HG03108 (cell line): ENCODE results near the gene CMTM4.
A peak's percentile ranks its signal among the peaks of the same experiment; 100 is the strongest.
"Not testable (repeated sequence)": the region's sequence is repeated elsewhere in the genome, so short reads cannot be mapped to it uniquely, and the experiment has no call there.

Source experiments
- ATAC-seq: cut with Tn5 transposase; IDR thresholded peaks from one replicate; pipeline ENCODE4 v1.9.1; 2021; ENCODE audit warnings: moderate library complexity; ENCODE audit not compliant: unreplicated experiment

Gene CMTM4

DNA sequence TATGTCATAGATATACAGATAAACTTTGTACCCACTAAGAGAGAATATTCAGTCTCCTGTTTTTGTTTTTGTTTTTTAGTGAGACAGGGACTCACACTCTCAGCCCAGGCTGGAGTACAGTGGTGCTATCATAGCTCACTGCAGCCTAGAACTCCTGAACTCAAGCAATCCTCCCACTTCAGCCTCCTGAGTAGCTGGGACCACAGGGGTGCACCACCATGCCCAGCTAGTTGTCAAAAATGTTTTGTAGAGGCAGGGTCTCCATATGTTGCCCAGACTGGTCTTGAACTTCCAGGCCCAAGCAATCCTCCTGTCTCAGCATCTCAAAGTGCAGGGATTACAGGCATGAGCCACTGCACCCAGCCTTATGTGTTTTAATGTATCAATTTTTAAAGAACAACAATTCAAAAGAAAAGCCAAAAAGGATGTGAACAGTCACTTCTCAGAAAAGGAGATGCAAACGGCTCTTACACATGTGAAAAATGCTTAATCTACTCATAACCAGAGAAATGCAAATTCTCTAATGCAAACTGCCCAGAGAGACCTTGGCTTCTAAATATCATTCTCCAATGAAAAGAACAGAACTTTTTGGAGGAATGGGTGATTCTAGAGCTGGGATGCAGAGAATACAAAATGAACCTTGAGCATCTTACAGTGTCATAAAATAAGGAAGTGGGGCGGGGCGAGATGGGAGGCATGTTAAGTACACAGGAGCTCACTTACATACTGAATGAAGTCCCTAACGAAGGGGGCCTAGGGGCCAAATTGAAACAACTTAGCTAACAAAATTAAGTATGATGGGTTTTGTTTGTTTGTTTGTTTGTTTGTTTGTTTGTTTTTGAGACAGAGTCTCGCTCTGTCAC is 99.3 kb downstream of the CMTM4 start:
- ATAC-seq = no peak

DNA sequence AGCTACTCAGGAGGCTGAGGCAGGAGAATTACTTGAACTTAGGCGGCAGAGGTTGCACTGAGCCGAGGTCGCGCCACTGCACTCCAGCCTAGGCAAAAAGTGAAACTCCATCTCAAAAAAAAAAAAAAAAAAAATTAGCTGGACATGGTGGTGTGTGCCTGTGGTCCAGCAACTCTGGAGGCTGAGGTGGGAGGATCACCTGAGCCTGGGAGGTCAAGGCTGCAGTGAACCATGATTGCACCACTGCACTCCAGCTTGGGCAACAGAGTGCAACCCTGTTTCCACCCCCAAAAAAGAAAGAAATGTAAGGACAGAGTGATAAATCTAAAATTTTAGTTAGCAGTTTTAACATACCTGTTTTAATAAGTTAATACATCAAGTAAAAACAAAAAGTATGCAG is 100.0 kb downstream of the CMTM4 start:
- not testable (repeated sequence) for ATAC-seq

DNA sequence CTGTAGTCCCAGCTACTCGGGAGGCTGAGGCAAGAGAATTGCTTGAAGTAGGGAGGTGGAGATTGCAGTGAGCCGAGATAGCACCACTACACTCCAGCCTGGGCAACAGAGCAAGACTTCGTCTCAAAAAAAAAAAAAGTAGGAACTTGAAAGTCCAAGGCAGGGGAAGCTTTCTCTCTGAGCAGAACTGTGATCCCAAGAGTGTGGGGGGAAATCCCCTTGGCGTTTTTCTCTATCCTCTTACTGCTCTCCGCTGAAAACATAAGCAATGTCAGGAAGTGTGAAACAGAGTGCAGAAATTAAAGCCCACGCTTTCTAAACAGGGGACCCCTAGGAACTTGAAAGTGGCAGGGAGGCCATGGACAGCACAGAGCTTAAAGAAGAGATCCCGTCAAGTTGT is 101.8 kb downstream of the CMTM4 start:
- no peak for ATAC-seq

DNA sequence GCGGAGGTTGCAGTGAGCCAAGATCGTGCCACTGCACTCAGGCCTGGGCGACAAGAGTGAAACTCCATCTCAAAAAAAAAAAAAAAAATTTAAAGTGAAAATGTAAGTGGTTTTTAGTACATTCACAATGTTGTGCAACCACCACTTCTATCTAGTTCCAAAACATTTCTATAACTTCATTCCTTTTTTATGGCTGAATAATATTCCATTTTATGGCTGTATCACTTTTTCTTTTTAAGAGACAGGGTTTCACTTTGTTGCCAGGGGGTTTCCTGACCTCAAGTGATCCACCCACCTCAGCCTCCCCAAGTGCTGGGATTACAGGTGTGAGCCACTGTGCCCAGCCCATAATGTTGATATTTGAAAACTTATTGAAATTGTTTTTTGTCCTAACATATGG is 103.7 kb downstream of the CMTM4 start:
- ATAC-seq = no peak

DNA sequence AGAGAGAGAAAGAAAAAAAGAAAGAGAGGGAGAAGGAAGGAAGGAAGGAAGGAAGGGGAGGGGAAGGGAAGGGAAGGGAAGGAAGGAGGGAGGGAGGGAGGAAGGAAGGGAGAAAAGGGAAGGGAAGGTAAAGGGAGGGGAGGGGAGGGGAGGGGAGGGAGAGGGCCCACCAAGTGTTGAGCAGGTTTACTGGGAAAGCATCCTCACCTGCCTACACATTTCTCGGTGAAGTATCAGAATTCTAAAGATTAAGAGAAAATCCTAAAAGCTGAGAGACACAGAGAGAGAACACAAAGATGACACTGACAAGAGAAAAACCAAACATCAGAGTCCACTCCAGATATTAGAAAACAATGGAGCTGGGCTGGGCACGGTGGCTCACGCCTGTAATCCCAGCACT is 104.3 kb downstream of the CMTM4 start:
- no peak for ATAC-seq

DNA sequence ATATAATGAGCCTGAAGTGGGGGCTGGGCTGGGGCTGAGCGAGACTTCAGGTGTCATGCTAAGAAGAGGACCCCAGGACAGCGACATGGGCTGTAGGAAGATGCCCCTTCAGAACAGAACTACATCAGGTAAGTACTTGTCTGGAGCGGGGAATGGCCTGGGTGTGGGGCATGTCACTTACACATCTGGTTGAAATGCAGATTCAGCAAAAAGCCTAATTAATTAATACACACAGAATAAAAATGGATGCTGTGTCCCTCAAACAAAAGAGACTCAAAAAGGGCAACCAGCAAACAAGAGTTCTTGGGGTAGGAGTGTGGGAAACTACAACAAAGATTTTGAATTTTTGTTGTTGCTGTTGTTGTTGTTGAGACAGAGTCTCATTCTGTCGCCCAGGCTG is 105.5 kb downstream of the CMTM4 start:
- no peak for ATAC-seq

DNA sequence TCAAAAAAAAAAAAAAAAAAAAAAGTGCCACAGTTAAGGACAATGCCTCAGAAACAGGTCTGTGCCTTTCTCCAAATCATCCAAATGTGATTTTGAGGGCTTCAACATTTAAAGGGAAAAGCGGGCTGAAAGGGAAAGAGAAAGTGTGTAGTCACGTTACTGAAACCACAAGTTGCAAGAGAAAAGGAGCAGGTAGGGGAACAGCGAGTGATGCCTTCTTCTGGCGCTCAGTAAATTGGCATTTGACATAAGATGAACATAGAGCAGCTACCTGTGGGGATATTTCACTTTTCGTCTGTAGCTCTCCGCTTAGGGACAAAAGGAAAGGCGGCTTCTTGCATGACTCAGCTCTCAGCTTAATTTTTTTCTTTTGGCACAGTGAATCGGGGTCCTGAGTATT is 106.2 kb downstream of the CMTM4 start:
- ATAC-seq = no peak

DNA sequence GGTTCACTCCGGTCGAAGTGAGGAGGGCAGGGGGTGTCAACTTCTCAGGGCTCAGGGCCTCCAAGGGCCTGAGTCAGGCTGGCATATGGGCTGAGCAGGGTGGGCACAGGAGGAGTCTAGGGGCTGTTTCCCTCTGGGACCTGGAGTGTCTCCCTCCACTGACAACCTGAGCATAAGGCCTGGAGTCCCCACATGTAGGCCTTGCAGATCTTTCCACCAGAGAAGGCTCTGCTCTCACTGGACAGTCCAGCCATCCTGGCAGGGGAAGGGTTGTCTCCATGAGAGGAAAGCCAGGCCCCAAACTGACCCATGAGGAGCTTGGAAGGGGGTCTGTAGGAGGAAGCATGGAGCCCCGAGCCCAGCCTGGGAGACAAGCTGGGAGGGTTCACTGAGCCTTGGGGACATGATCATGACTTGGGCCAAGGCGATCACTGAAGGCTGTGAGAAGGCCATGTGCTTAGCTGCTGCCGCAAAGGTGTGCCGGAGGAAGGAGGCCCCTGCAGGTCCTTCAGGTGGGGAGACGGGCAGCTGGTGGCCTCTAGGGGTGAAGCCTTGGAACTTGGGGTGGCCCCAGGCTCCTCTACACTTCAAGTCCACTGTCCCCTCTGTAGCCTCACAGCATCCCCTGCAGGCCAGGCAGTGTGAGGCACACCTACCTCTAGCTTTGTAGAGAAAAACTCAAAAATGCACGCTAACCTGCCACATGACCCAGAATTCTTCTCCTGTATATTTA is 107.4 kb downstream of the CMTM4 start:
- ATAC-seq = peak; percentile 89

DNA sequence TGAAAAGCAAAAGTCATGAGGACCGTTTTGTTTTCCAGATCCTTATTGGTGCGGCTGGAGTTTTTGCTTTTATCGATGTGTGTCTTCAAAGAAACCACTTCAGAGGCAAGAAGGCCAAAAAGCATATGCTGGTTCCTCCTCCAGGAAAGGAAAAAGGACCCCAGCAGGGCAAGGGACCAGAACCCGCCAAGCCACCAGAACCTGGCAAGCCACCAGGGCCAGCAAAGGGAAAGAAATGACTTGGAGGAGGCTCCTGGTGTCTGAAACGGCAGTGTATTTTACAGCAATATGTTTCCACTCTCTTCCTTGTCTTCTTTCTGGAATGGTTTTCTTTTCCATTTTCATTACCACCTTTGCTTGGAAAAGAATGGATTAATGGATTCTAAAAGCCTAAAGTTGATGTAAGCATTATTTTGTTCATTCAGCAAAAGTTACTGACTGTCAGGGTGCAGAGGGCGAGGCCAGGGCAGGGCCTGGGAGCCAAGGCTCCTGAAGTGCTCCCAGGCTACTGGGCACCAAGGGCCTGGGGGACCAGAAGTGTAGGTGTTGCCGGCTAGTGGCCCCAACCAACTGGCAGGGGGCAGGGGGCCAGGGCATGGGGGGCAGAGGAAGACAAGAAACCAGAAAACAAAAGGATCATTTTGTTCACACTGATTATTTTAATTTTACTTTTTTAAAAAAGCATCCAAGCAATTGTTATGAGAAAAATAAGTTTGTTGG is 108.5 kb downstream of the CMTM4 start:
- no peak for ATAC-seq

DNA sequence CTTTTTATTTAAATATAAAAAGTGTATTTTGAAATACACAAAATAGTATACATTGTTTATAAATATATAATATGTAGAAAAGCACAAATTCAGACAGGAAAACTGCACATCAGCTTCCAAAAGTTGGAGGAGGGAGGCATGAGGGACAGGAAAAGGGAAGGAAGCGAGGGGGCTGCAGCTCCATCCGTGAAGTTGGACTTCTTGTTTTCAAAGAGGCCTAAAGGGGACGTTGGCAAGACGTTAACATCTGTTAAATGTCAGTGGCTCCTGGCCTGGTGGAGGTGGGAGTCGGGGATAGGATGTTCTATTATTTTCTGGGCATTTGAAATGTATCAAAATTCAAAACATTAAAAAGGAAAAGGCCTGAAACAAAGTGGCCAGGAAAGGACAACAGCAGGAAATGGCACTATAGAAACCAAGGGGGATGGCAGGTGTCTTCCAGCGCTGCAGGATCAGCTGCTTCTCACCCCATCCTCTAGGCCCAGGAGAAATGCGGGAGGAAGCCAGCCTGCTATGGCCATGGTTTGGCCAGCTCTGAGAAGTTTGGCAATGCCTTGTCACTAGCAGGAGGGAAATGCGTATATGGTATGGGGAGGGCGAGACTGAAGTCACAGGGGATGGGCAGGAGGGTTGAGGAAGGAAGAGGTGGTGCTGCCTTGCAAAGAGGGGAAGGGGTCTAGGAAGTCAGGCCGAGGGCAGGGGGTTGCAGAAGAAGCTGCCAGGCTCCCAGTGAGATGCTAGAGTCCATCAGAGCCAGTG is 110.9 kb downstream of the CMTM4 start:
- ATAC-seq = no peak

DNA sequence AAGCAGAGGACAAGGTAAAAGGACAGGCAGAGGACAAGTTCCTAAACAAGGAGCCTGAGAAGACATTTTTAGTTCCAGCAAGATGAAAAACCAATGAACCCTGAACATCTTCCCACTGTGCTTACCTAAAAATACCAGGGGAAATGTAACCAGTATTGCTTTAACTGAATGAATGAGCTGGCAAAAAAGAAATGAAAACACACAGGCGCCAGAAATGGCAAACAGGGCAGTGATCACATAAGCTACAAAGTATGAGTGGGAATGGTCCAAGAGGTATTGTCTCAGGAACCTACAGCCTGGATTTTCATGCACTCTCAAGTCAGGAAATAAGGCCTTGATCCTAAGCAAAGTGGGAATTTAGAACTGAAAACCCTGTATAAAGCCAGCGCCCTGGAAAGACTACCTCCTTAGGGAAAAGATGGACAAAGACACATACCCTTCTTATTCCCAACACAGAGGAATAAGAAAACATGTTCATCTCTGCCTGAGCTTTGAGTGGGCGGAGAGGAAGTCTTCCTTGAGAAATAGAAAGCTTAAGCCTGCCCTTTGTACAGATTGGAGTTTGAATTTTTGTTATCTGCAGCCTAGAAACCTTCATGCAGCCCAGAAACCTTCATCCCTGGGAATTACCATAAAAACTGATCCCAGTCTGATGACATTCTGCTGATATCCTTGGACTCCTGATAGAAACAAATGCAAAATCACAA is 115.1 kb downstream of the CMTM4 start:
- no peak for ATAC-seq

DNA sequence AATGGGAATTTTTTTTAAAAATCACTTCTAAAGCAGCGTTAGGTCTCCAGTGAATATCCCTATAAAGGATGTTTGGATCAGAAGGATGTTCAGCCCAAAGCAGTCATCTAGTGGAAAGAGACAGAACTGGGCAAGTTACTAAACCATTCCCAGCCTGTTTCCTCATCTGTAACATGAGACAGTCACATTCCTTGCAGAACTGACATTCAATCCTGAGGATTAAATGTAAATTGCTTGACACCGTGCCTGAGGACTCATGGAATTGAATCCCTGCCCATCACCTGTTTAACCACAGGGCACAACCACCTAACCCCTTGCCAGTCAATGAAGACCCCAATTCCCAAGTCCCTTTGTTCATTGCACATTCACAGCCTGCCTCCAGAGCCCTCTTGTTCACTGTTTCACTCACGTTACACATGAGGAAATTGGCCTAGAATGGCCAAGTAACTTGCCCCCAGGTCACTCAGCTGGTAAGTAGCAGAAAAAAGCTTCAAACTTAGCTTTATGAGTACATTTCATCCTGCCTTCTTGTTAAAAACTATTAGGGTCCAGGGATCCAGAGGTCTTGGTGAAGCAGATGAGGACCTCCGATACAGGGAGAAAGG is 115.8 kb downstream of the CMTM4 start:
- no peak for ATAC-seq

DNA sequence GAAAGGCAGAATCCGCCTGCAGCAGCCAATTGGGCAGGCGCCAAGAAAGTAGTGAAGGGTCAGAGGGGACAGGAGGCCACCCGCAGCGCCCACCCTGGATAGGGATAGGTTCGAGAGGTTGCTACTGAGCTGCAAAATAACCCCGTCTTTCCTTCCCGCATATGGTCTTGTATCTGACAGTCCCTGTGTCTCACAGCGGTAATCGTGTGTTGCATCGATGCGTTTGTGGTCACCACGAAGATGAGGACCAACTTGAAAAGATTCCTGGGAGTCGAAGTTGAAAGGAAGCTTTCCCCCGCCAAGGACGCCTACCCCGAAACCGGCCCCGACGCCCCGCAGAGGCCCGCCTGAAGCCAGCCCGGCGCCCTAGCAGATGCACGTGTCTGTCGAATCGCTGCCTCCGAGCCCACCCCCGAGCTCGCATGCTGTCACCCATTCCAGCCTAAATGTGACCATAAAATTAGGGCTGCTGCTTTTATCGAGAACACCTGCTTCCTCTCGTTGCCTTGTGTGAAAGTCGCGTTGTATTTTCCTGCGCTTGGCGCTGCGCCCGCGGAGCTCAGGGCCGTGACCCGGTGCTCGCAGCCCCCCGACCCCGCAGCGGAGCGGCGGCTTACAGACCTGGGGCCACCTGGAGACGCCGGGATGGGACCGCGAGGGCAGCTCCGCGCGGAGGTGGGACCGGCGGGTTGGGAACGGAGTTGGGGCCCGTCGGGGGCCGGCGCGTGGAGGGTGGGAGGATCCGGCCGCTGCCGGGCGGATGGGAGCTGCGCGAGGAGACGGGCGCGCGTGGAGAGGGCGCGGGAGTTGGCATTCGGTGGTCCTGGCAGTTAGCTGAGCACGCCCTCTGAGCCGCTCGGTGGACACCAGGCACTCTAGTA is 117.7 kb downstream of the CMTM4 start, which contains the start of gene CMTM2:
TSS of gene CMTM2 (plus strand) at position 813 of the 881 bp plus-strand sequence. CDS start 145 bp downstream, outside the sequence.
- no peak for ATAC-seq

DNA sequence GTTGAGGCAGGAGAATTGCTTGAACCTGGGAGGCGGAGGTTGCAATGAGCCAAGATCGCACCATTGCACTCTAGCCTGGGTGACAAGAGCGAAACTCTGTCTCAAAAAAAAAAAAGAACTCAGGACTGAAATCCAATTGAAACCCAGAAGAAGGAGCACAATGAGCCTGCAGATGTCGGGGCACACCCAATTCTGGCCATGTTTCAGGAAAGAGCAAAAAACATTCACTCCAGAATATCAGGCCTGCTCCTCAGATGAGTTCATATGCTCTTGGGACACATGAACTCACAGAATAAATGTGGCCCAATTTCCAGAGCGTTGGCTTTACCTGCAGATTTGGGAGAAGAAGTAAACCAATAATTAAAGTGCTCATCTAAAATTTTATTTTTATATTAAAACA is 120.2 kb downstream of the CMTM4 start:
- ATAC-seq = no peak

DNA sequence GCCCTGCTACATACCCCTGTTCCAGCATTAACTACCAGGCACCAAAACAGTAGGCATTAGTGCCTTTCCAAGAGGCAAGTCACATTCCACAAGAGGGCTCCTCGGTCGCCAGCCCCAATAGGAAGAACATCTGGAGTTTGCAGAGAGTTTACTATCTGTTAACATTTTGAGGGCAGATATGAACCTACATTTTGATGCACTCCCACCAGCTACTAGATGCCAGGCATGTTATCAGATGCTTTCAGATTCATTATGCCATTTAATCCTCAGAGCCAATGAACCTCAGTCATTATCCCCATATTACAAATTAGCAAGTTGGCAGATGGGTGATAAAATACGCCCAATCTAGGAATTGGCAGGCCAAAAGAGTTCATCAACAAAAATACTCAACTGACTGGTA is 121.5 kb downstream of the CMTM4 start:
- ATAC-seq = no peak

DNA sequence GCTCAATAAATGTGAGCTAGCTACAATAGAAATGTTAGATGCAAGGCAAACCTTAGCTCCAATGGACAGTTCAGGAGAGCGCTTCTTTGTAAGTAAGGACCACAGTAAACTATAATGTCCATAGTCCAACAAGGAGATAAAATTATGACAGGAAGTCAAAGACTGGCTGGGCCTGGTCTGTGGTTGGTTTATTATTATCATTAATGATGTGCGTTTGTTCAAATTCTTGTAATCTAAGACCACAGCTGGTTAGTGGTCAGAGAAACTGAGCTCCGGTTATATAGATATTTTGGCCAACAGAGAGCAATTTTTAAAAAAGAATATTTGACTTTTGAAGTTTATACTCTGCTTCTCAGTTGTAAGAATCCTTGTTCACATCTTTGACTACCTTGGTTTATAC is 122.0 kb downstream of the CMTM4 start:
- no peak for ATAC-seq

DNA sequence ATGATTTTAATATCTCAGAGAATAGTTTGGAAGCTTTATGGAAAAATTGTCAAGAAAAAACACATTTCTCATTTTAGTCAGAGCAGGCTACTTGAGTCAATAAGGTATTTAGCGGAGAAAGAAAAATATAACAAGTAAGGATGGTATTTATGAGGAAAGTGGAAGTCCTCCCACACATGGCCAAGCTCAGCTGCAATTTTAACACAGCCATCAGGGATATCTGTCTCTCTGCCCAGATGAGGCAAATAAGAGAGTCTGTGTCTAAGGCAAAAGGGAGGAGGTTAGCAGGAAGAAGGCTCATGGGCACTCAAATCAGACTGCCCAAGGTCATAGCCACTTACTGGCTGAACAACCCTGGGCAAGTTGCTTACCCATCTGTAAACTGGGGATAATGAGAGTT is 122.5 kb downstream of the CMTM4 start:
- no peak for ATAC-seq

DNA sequence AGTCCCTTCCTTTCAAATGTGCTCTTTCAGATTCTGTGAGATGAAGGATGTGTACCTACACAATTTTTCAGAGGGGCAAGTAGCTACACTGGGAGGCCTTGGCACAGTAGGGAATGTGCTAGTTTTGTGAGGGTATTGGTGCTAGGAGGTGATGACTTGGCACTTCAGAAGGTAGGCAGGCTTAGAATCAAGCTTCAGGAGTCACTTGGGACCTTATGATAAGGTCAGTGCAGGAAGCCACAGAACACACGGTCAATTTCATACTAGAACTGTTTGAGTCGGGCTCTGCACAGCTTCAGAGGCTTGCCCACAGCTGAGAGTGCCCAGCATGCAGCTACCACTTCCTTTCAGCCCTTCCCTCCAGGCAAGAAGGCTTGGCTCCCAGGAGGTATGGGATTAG is 124.2 kb downstream of the CMTM4 start:
- no peak for ATAC-seq
